SH-SY5Y (cell line): Measurements from ENCODE around the gene CLIC3.

Experiments used
- GATA2 ChIP-seq: IDR thresholded peaks from 2 replicates; pipeline ENCODE4 v1.6.1; 2011; ENCODE audit warnings: mild to moderate bottlenecking, low read depth, low read length
- GATA3 ChIP-seq: IDR thresholded peaks from 2 replicates; pipeline ENCODE4 v1.6.1; 2011; ENCODE audit warnings: low read depth, mild to moderate bottlenecking, low read length, moderate library complexity

DNA sequence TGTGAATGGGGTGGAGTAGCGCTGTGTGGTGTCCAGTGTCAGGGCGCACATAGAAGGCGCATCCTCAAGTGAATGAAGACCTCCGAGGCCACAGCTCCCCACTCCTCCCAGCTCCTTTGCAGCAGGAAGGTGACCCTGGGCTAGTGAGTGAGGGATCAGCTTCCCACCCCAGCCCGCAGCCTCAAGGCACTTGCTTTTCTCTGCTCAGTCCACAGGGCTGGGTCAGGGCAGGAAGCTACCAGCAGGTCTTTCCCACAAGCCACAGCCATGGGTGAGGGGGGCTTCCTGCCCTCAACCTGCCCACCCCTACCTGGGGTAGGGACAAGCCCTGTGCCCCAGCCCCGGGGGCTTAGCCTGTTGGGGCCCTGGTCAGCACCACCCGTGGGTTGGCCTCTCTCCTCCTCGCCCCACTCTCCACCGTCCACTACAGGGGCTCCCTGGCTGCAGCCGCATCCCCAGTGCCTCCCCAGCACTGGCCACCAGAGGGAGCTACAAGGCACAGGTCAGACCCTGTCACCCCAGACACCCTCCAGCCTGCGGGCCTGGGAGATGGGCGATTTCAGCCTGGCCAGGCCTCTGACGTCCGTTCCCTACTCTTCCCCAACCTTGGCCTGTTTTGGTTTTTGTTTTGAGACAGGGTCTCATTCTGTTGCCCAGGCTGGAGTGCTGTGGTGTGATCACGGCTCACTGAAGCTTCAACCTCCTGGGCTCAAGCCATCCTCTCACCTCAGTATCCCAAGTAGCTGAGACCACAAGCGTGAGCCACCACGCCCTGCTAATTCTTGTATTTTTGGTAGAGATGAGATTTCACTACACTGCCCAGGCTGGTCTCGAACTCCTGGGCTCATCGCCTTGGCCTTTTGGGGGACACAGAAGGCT, 32.9 kb upstream of the CLIC3 start:
- TF ChIP-seq GATA2 (no peak), GATA3 (no peak)
